ENCODE data around the gene ZNF382.
"Not testable (repeated sequence)": the region's sequence is repeated elsewhere in the genome, so short reads cannot be mapped to it uniquely, and the experiment has no call there.

The ZNF382 gene

DNA sequence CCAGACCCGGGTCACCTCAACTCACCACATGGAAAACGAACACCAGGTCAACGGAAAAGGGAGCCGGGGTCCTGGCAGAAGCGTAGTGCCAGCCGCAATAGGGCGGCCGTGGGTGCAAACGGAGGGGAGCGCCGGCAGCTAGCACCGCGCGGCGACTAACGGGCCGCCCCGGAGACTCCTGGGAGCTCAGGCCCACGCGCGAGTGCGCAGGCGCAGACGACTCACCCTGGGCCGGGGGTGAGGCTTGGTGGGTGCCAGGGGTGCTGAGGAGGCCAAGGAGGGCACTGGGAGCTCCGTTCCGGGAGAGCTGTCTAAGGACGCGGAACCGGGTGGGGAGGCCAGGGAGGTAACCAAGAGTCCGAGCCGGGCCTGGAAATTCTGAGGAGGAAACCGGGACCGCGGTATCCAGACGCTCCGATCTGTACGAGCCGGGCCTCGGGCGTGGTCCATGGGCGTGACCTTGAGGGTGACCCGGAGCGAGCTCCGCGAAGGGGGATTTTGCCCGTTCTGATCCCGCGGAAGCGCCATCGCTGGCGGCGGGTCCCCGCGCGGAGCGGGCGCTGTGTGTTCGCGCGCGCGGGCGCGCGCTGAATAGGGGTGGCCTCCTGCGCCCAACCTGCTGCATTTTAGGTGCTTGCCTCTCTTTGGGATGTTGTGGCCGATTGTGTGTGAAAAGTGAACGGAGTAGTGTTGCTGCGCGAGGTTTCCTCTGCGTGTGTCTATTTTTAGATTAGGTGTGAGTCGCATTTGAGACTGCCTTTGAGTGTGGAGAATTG, at the start of gene ZNF382:
TSS of gene ZNF382 (plus strand) at position 213 of the 776 bp plus-strand sequence. CDS start 4,602 bp downstream, outside the sequence.
- peak; percentile 46 for DNase-seq

DNA sequence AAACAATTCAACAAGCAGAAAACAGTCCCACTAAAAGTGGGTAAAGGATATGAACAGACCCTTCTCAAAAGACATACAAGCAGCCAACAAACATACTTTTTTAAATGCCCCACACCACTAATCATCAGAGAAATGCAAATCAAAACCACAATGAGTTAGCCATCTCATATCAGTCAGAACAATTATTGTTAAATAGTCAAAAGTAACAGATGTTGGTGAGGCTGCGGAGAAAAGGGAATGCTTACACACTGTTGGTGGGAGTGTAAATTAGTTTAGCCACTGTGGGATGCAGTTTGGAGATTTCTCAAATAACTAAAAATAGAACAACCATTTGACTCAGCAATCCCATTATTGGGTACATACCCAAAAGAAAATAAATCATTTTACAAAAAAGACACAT, 40.7 kb upstream of the ZNF382 start:
- DNase-seq, result no peak

GRCh38 chr19:36572593-36573019, 32.5 kb upstream of the ZNF382 start:
- DNase-seq, result no peak

GRCh38 chr19:36573020-36573894, 31.9 kb upstream of the ZNF382 start, which contains the start of gene ZNF529:
TSS of gene ZNF529 (minus strand) at chr19:36573292. CDS start at chr19:36572346, 946 bp downstream.
- peak; percentile 82 for DNase-seq

- DNase-seq, result no peak
Measured at GRCh38 chr19:36573895-36574720, 31.0 kb upstream of the ZNF382 start.

GRCh38 chr19:36574741-36575140, 30.4 kb upstream of the ZNF382 start:
- DNase-seq, result no peak

- no peak for DNase-seq
Measured at GRCh38 chr19:36577271-36577996, 27.7 kb upstream of the ZNF382 start.

DNA sequence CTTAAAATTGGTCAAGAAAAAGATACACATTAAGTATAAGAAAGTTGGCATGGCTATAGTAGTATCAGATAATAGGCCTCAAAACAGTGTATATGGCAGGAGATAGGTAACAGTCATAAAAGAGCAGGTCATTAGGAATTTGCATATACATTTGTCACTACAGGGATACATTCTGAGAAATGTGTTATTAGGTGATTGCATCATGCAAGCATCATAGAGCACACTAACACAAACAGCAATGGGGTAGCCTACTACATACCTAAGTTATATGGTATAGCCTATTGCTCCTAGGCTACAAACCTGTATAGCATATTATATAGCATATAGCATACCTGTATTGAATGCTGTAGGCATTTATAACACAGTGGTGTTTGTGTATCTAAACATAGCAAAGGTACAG, 25.9 kb upstream of the ZNF382 start:
- no peak for DNase-seq

DNA sequence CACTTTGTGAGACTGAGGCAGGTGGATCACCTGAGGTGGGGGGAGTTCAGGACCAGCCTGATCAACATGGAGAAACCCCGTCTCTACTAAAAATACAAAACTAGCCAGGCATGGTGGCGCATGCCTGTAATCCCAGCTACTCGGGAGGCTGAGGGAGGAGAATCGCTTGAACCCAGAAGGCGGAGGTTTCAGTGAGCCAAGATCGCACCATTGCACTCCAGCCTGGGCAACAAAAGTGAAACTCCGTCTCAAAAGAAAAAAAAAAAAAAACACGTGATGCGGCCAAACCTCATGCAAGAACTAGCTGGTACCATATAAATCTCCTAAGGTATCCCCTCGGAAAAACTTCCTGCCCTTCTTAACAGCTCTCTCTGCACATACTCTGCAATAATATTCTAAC, 2.4 kb upstream of the ZNF382 start:
- DNase-seq, result not testable (repeated sequence)

GRCh38 chr19:36604656-36605100, 435 bp upstream of the ZNF382 start:
- no peak for DNase-seq

GRCh38 chr19:36605877-36606478, 865 bp downstream of the ZNF382 start:
- no peak for DNase-seq

GRCh38 chr19:36627057-36627456, 21.9 kb downstream of the ZNF382 start:
- no peak for DNase-seq

DNA sequence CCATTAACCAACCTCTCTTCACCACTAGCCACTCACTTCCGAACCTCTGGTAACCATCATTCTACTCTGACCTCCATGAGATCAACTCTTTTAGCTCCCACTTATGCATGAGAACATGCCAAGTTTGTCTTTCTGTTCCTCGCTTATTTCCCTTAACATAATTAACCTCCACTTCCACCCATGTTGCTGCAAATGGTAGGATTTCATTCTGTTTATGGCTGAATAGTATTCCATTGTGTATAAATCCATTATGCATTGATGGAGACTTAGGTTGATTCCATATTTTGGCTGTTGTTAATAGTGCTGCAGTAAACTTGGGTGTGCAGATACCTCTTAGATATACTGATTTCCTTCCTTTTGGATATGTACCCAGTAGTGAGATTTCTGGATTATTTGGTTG, 30.2 kb downstream of the ZNF382 start:
- no peak for DNase-seq

GRCh38 chr19:36638862-36639510, 33.9 kb downstream of the ZNF382 start:
- no peak for DNase-seq

- no peak for DNase-seq
Measured at GRCh38 chr19:36646746-36647145, 41.6 kb downstream of the ZNF382 start.

DNA sequence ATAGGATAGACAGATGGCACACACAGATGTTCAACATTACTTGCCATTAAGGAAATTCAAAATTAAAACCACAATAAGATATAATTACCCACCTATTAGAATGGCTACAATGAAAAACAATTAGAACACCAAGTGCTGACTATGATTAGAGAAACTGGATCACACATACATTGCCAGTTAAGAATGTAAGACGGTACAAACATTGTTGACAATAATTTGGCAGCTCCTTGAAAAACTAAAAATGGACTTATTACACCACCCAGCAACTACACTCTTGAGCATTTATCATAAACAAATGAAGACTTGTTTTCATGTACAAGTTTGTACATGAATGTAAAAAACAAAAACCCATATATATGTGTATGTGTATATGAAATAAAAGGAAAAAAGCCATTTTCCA, 47.8 kb downstream of the ZNF382 start:
- no peak for DNase-seq

DNA sequence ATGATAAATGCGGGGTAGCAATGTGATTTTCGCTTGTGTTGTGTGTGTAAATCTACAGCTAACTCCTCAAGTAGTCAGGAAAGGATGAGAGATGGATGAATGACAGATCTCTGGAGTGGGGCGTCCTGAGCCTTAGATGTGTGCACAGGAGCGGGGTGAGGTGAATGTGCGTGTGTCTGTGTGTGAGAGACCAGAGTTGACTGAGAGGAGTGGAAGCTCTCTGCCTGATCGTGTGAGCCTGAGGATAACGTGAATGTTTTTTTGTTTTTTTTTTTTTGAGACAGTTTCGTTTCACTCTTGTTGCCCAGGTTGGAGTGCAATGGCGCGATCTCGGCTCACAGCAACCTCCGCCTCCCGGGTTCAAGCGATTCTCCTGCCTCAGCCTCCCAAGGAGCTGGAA, 60.7 kb downstream of the ZNF382 start:
- DNase-seq, result no peak

- no peak for DNase-seq
Measured at GRCh38 chr19:36668646-36669045, 63.5 kb downstream of the ZNF382 start.

DNA sequence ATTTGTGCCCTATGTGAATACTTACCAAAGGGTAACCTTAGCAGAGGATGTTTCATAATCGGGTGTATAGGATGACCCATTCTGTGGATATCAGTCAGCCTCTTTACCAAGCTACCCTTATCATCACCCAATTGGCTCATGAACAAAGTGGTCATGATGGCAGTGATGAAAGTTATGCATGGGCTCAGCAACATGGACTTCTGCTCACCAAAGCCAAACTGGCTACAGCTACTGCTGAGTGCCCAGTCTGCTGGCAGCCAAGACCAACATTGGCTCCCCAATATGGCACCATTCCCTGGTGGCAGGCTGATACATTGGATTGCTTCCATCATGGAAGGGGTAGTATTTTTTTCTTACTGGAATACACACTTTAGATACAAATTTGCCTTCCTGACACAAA, 67.3 kb downstream of the ZNF382 start:
- no peak for DNase-seq

DNA sequence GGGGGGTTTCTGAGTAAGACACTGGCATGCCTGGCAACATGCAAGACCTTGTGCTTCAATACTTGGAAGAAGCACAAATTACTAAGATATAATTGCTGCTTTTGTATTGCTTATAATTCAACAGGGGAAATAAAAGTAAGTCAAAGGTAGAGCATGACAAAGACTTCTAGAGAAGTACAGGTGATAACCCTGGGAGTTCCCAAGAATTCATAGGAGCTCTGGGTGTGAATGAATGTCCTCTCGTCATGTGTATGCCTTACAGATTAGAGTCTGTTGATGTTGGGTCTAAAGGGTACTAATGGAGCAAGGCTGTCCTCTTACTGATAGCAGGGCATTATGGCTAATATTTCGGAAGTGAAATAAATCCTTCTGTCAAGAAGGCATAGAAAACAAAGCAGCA, 69.1 kb downstream of the ZNF382 start:
- no peak for DNase-seq

- DNase-seq, result no peak
Measured at GRCh38 chr19:36679455-36679854, 74.3 kb downstream of the ZNF382 start.
